Right atrium auricular region (tissue), 2 donors: ENCODE results near the gene GYG1. TPM values are rescaled to one million over a fixed set of nuclear protein-coding genes. Genes with fewer than 3 reads are reported as not detected.
A peak's percentile ranks its signal among the peaks of the same experiment; 100 is the strongest.

ENCODE experiments used
- DNase-seq: peaks from one replicate; pipeline ENCODE4 v3.0.0-alpha.2; 2019; ENCODE audit warnings: low spot score
- H3K27ac ChIP-seq, 2 donors: fragments of 200-600 bp; sonication (generic); 1 replicate in 1 of 2; 2 replicates in 1 of 2; pipeline ENCODE4 v1.5.1; 2016 to 2019
- H3K27me3 ChIP-seq, 2 donors: fragments of 200-600 bp; sonication (generic); one replicate each; pipeline versions ENCODE4 v1.5.1 to v1.6.0; 2017 to 2019
- H3K36me3 ChIP-seq: fragments of 200-600 bp; sonication (generic); one replicate; pipeline ENCODE4 v1.5.1; 2016
- H3K4me1 ChIP-seq, 2 donors: fragments of 200-600 bp; sonication (generic); one replicate each; pipeline versions ENCODE4 v1.5.1 to v1.6.0; 2017 to 2019
- H3K4me3 ChIP-seq, 2 donors: fragments of 200-600 bp; sonication (generic); 1 replicate in 1 of 2; 2 replicates in 1 of 2; pipeline ENCODE4 v1.5.1; 2017 to 2019; ENCODE audit warnings: mild to moderate bottlenecking in 1 of 2, moderate library complexity in 1 of 2
- H3K9me3 ChIP-seq, 2 donors: fragments of 200-600 bp; sonication (generic); one replicate each; pipeline ENCODE4 v1.5.1; 2019
- CTCF ChIP-seq, 2 donors: fragments of 200-600 bp; sonication (generic); IDR thresholded peaks; one replicate each; pipeline ENCODE4 v1.5.1; 2019; ENCODE audit warnings: antibody characterized with exemption in 2 of 2
- total RNA-seq, 2 donors: library from RNA; depleted of rRNA; stranded (reverse); fragments of >200 nt; gene quantifications; one replicate each; pipeline ENCODE4 v1.1.0, GENCODE V29; 2016

The GYG1 gene
- total RNA-seq, 2 donors from 2014 or later = 67.9 to 70.7 TPM

- H3K27ac ChIP-seq = no peak overlapping the region
- peaks cover 0 to 6% of the 10 kb centered on the region in 2 donors for H3K4me1 ChIP-seq
- peaks cover 40% of the 10 kb centered on the region for H3K36me3 ChIP-seq
Measured at GRCh38 chr3:149005416-149005815, 14.1 kb downstream of the GYG1 start.

GRCh38 chr3:149007567-149008257 lies 16.4 kb downstream of the GYG1 start:
- Histone ChIP-seq H3K4me1 (peaks cover 0 to 24% of the 10 kb centered on the region in 2 donors), H3K27ac (no peak overlapping the region)
- no peak for TF ChIP-seq CTCF (IDR thresholded peaks at IDR 0.05)

More at GRCh38 chr3:149005416-149005815, 14.1 kb downstream of the GYG1 start:
- no peak overlapping the region for H3K4me3 ChIP-seq
- H3K27me3 ChIP-seq = no peaks in the 10 kb centered on the region
- DNase-seq = no peak
- H3K9me3 ChIP-seq = no peaks in the 10 kb centered on the region
- TF ChIP-seq CTCF (IDR thresholded peaks at IDR 0.05) = no peak

GRCh38 chr3:149009732-149010131 lies 18.4 kb downstream of the GYG1 start:
- peaks cover 0 to 20% of the 10 kb centered on the region in 2 donors for H3K4me1 ChIP-seq
- TF ChIP-seq CTCF (IDR thresholded peaks at IDR 0.05) = no peak
- H3K36me3 ChIP-seq = peaks cover 72% of the 10 kb centered on the region
- no peaks in the 10 kb centered on the region for H3K9me3 ChIP-seq
- no peaks in the 10 kb centered on the region for H3K27me3 ChIP-seq
- H3K27ac ChIP-seq = no peak overlapping the region
- DNase-seq = no peak
- H3K4me3 ChIP-seq = no peak overlapping the region

More at GRCh38 chr3:149007567-149008257, 16.4 kb downstream of the GYG1 start:
- Histone ChIP-seq H3K4me3 (no peak overlapping the region), H3K9me3 (no peaks in the 10 kb centered on the region), H3K36me3 (peaks cover 55% of the 10 kb centered on the region), H3K27me3 (no peaks in the 10 kb centered on the region)
- DNase-seq = no peak

GRCh38 chr3:149010504-149010951 lies 19.2 kb downstream of the GYG1 start:
- no peak for TF ChIP-seq CTCF (IDR thresholded peaks at IDR 0.05)

GRCh38 chr3:149010966-149011365 lies 19.6 kb downstream of the GYG1 start:
- Histone ChIP-seq H3K27me3 (no peaks in the 10 kb centered on the region), H3K4me1 (peaks cover 0 to 25% of the 10 kb centered on the region in 2 donors), H3K36me3 (peaks cover 65% of the 10 kb centered on the region), H3K9me3 (no peaks in the 10 kb centered on the region), H3K4me3 (no peak overlapping the region), H3K27ac (peak overlapping the region in 1 of 2 donors; percentile 47)
- no peak for TF ChIP-seq CTCF (IDR thresholded peaks at IDR 0.05)
- DNase-seq = no peak

More at GRCh38 chr3:149010504-149010951, 19.2 kb downstream of the GYG1 start:
- no peak overlapping the region for H3K4me3 ChIP-seq
- no peak for DNase-seq
- H3K27ac ChIP-seq = no peak overlapping the region
- no peaks in the 10 kb centered on the region for H3K27me3 ChIP-seq
- peaks cover 70% of the 10 kb centered on the region for H3K36me3 ChIP-seq
- H3K4me1 ChIP-seq = peaks cover 0 to 22% of the 10 kb centered on the region in 2 donors
- H3K9me3 ChIP-seq = no peaks in the 10 kb centered on the region
